HepG2 (cell line): ENCODE results near the gene SLC25A45. TPM values are rescaled to one million over a fixed set of nuclear protein-coding genes. Genes with fewer than 3 reads are reported as not detected.

Experiments used
- EHMT2 ChIP-seq: fragments of 200-600 bp; sonication (generic); IDR thresholded peaks from 2 replicates; pipeline ENCODE4 v1.7.0; 2017; ENCODE audit warnings: antibody characterized with exemption, low read depth, low read length, borderline replicate concordance
- FIP1L1 ChIP-seq: fragments of 200-400 bp; formaldehyde crosslinking; IDR thresholded peaks from 2 replicates; pipeline ENCODE4 v1.6.1; 2018; ENCODE audit warnings: low read depth, mild to moderate bottlenecking, low read length, moderate library complexity, borderline replicate concordance; ENCODE audit not compliant: insufficient read depth
- ISL2 ChIP-seq: sonication (generic); formaldehyde crosslinking; IDR thresholded peaks from 2 replicates; pipeline ENCODE4 v1.5.0; 2020; ENCODE audit warnings: missing genetic modification reagents
- MLXIP ChIP-seq: sonication (generic); formaldehyde crosslinking; IDR thresholded peaks from 2 replicates; pipeline ENCODE4 v1.9.0; 2021; ENCODE audit warnings: missing genetic modification reagents, borderline replicate concordance
- NR1H2 ChIP-seq: sonication (generic); formaldehyde crosslinking; IDR thresholded peaks from 2 replicates; pipeline ENCODE4 v1.8.1; 2022; ENCODE audit warnings: low read depth, missing genetic modification reagents, borderline replicate concordance
- NR2F6 ChIP-seq, 2 experiments: IDR thresholded peaks; 2 replicates each; pipeline ENCODE4 v1.6.1; 2016; ENCODE audit warnings: antibody characterized with exemption in 1 of 2, mild to moderate bottlenecking in 1 of 2
- PITX1 ChIP-seq: sonication (generic); formaldehyde crosslinking; IDR thresholded peaks from 2 replicates; pipeline ENCODE4 v1.5.1; 2020; ENCODE audit warnings: mild to moderate bottlenecking, missing genetic modification reagents
- TRIM24 ChIP-seq: sonication (generic); formaldehyde crosslinking; IDR thresholded peaks from 2 replicates; pipeline ENCODE4 v1.8.0; 2022; ENCODE audit warnings: mild to moderate bottlenecking, missing genetic modification reagents
- ZBTB7B ChIP-seq: sonication (generic); formaldehyde crosslinking; IDR thresholded peaks from 2 replicates; pipeline ENCODE4 v1.4.0; 2020; ENCODE audit warnings: missing genetic modification reagents
- ZC3H13 ChIP-seq: sonication (generic); formaldehyde crosslinking; IDR thresholded peaks from 2 replicates; pipeline ENCODE4 v1.8.1; 2023; ENCODE audit warnings: mild to moderate bottlenecking, missing genetic modification reagents, moderate library complexity
- ZHX2 ChIP-seq, 2 experiments: sonication (generic) in 1 of 2; formaldehyde crosslinking in 1 of 2; IDR thresholded peaks; 2 replicates each; pipeline versions ENCODE4 v1.6.1 to v1.9.0; 2014 to 2022; ENCODE audit warnings: antibody characterized with exemption in 1 of 2, borderline replicate concordance in 1 of 2, inconsistent platforms in 1 of 2, low read depth in 1 of 2, missing genetic modification reagents in 1 of 2
- ZIK1 ChIP-seq: sonication (generic); formaldehyde crosslinking; IDR thresholded peaks from 2 replicates; pipeline ENCODE4 v1.5.0; 2020; ENCODE audit warnings: mild to moderate bottlenecking, low read depth, missing genetic modification reagents, borderline replicate concordance
- ZNF12 ChIP-seq: sonication (generic); formaldehyde crosslinking; IDR thresholded peaks from 2 replicates; pipeline ENCODE4 v1.5.0; 2020; ENCODE audit warnings: missing genetic modification reagents
- ZNF121 ChIP-seq: sonication (generic); formaldehyde crosslinking; IDR thresholded peaks from 2 replicates; pipeline ENCODE4 v1.5.0; 2020; ENCODE audit warnings: mild to moderate bottlenecking, missing genetic modification reagents
- ZNF34 ChIP-seq: sonication (generic); formaldehyde crosslinking; IDR thresholded peaks from 2 replicates; pipeline ENCODE4 v1.4.0; 2020; ENCODE audit warnings: mild to moderate bottlenecking, missing genetic modification reagents, borderline replicate concordance
- ZNF430 ChIP-seq: sonication (generic); formaldehyde crosslinking; IDR thresholded peaks from 2 replicates; pipeline ENCODE4 v1.9.0; 2021; ENCODE audit warnings: mild to moderate bottlenecking, missing genetic modification reagents
- ZNF484 ChIP-seq: sonication (generic); formaldehyde crosslinking; IDR thresholded peaks from 2 replicates; pipeline ENCODE4 v1.5.1; 2020; ENCODE audit warnings: mild to moderate bottlenecking, low read depth, missing genetic modification reagents, borderline replicate concordance
- ZNF772 ChIP-seq: sonication (generic); formaldehyde crosslinking; IDR thresholded peaks from 2 replicates; pipeline ENCODE4 v1.5.0; 2020; ENCODE audit warnings: mild to moderate bottlenecking, missing genetic modification reagents
- ZNF879 ChIP-seq: sonication (generic); formaldehyde crosslinking; IDR thresholded peaks from 2 replicates; pipeline ENCODE4 v1.8.1; 2023; ENCODE audit warnings: missing genetic modification reagents
- ZSCAN20 ChIP-seq: sonication (generic); formaldehyde crosslinking; IDR thresholded peaks from 2 replicates; pipeline ENCODE4 v1.4.0; 2020; ENCODE audit warnings: missing genetic modification reagents, mild to moderate bottlenecking, borderline replicate concordance
- ZSCAN25 ChIP-seq: sonication (generic); formaldehyde crosslinking; IDR thresholded peaks from 2 replicates; pipeline ENCODE4 v1.8.0; 2022; ENCODE audit warnings: mild to moderate bottlenecking, missing genetic modification reagents
- polyA plus RNA-seq, 8 experiments: library from polyadenylated mRNA; depleted of rRNA in 3 of 8; stranded (reverse) in 7 of 8; unstranded in 1 of 8; fragments of >200 nt; fragmentation: Illumina TruSeq in 4 of 8; extraction: Trizol in 4 of 8; gene quantifications; 2 replicates each; pipeline versions ENCODE4 v1.2.1 to v1.2.3, GENCODE V29; 2011 to 2016; ENCODE audit warnings: low read depth in 4 of 8, missing spikeins in 1 of 8, mixed read lengths in 1 of 8; ENCODE audit not compliant: insufficient read depth in 1 of 8
- total RNA-seq, 5 experiments: library from RNA; depleted of rRNA; stranded (reverse); fragments of >200 nt; fragmentation: Illumina TruSeq; extraction: Trizol; gene quantifications; 2 replicates each; pipeline ENCODE4 v1.2.3, GENCODE V29; 2016; ENCODE audit warnings: low read depth in 1 of 5

SLC25A45 gene
- total and polyA plus RNA-seq, 2 of the 13 experiments (the other 11 are each of a cell fraction or from before 2014, with no cell fraction given), result 1.2 to 3.4 TPM

GRCh38 chr11:65416841-65417701 lies 34.6 kb upstream of the SLC25A45 start (continued):
- no peak for TF ChIP-seq MLXIP (CRISPR knock-in tag)
- no peak for TF ChIP-seq ZBTB7B
- TF ChIP-seq ZSCAN25, result no peak
- TF ChIP-seq ZNF772, result no peak
- TF ChIP-seq NR1H2, result no peak
- no peak for TF ChIP-seq ZNF484
- TF ChIP-seq ZC3H13 (CRISPR knock-in tag), result no peak
- TF ChIP-seq NR2F6 (IDR thresholded peaks at IDR 0.05), result no peak
- TF ChIP-seq NR2F6 (CRISPR knock-in tag; IDR thresholded peaks at IDR 0.05), result peak; percentile 24; the same call in 1 of the 2 replicates
- no peak for TF ChIP-seq ZNF879 (CRISPR knock-in tag)
- no peak for TF ChIP-seq ZNF121
- TF ChIP-seq ZIK1 (CRISPR knock-in tag), result 0 out of 2 replicates have a peak, but pooled peaks have one; percentile 35
- TF ChIP-seq EHMT2, result no peak
- no peak for TF ChIP-seq ZHX2 (IDR thresholded peaks at IDR 0.05; ENCODE audit: low read depth)
- no peak for TF ChIP-seq ZHX2 (CRISPR knock-in tag; IDR thresholded peaks at IDR 0.05; ENCODE audit: borderline replicate concordance)
- TF ChIP-seq ISL2 (CRISPR knock-in tag), result 0 out of 2 replicates have a peak, but pooled peaks have one; percentile 12
- TF ChIP-seq ZNF34 (CRISPR knock-in tag), result 0 out of 2 replicates have a peak, but pooled peaks have one; percentile 30
- no peak for TF ChIP-seq PITX1 (CRISPR knock-in tag)
- no peak for TF ChIP-seq ZNF12 (CRISPR knock-in tag)
- TF ChIP-seq ZSCAN20 (CRISPR knock-in tag), result no peak
- TF ChIP-seq TRIM24 (CRISPR knock-in tag), result no peak
- TF ChIP-seq FIP1L1, result no peak
- no peak for TF ChIP-seq ZNF430 (CRISPR knock-in tag)
